Activated CD8-positive, alpha-beta memory T cell treated with anti-CD3 and anti-CD28 coated beads, Interleukin-2, amount 50 U/mL, for 1 hour (primary cell): ENCODE measurements around the gene CTDSPL2.
"Not testable (repeated sequence)": the region's sequence is repeated elsewhere in the genome, so short reads cannot be mapped to it uniquely, and the experiment has no call there.

Source experiments
- DNase-seq: peaks from one replicate; pipeline ENCODE4 v3.0.0-alpha.2; 2020; ENCODE audit errors: extremely low read depth

The CTDSPL2 gene

GRCh38 chr15:44537735-44538240 lies 110.4 kb downstream of the CTDSPL2 start:
- DNase-seq, result no peak

- no peak for DNase-seq
Observed at GRCh38 chr15:44541282-44541958, 114.0 kb downstream of the CTDSPL2 start.

- no peak for DNase-seq
Observed at GRCh38 chr15:44542596-44542995, 115.2 kb downstream of the CTDSPL2 start.

GRCh38 chr15:44544745-44545144 lies 117.3 kb downstream of the CTDSPL2 start:
- not testable (repeated sequence) for DNase-seq

- DNase-seq, result no peak
Observed at GRCh38 chr15:44545913-44546802, 118.7 kb downstream of the CTDSPL2 start.

- DNase-seq, result not testable (repeated sequence)
Observed at GRCh38 chr15:44549152-44549551, 121.7 kb downstream of the CTDSPL2 start.

- DNase-seq, result no peak
Observed at GRCh38 chr15:44550256-44550655, 122.8 kb downstream of the CTDSPL2 start.

GRCh38 chr15:44550734-44551133 lies 123.3 kb downstream of the CTDSPL2 start:
- DNase-seq, result no peak

- DNase-seq, result no peak
Observed at GRCh38 chr15:44554934-44555723, 127.7 kb downstream of the CTDSPL2 start.

GRCh38 chr15:44560926-44561325 lies 133.5 kb downstream of the CTDSPL2 start:
- DNase-seq, result not testable (repeated sequence)

- DNase-seq, result no peak
Observed at GRCh38 chr15:44565387-44566154, 138.1 kb downstream of the CTDSPL2 start.

- no peak for DNase-seq
Observed at GRCh38 chr15:44566155-44566540, 138.7 kb downstream of the CTDSPL2 start.

- DNase-seq, result no peak
Observed at GRCh38 chr15:44568338-44568737, 140.9 kb downstream of the CTDSPL2 start.

- no peak for DNase-seq
Observed at GRCh38 chr15:44569316-44569715, 141.9 kb downstream of the CTDSPL2 start.

- no peak for DNase-seq
Observed at GRCh38 chr15:44570361-44570760, 142.9 kb downstream of the CTDSPL2 start.

GRCh38 chr15:44573386-44573785 lies 146.0 kb downstream of the CTDSPL2 start:
- DNase-seq, result no peak

GRCh38 chr15:44574734-44575133 lies 147.3 kb downstream of the CTDSPL2 start:
- no peak for DNase-seq
